ENCODE results near the gene INKA2.

- TF ChIP-seq TAF1 (IDR thresholded peaks at IDR 0.05; ENCODE audit: borderline replicate concordance, low read depth, low read length) (no peak), CTCF (IDR thresholded peaks at IDR 0.05) (no peak), USF2 (IDR thresholded peaks at IDR 0.05; ENCODE audit: borderline replicate concordance, low read depth, low read length) (no peak), MAX (IDR thresholded peaks at IDR 0.05; ENCODE audit: low read depth) (no peak), REST (IDR thresholded peaks at IDR 0.05; ENCODE audit: low read depth, low read length) (no peak), POLR2AphosphoS5 (IDR thresholded peaks at IDR 0.05; ENCODE audit: low read depth, low read length) (no peak), JUND (IDR thresholded peaks at IDR 0.05) (no peak), RAD21 (IDR thresholded peaks at IDR 0.05; ENCODE audit: low read length) (no peak)
Measured at GRCh38 chr1:111737216-111738132, 1.7 kb downstream of the INKA2 start.
